HG03460 (cell line): ENCODE measurements around the gene GID4.

Experiments used
- ATAC-seq: cut with Tn5 transposase; IDR thresholded peaks from one replicate; pipeline ENCODE4 v1.9.1; 2021; ENCODE audit not compliant: unreplicated experiment

GID4 gene

GRCh38 chr17:18015593-18015992 is 23.6 kb upstream of the GID4 start:
- no peak for ATAC-seq

- ATAC-seq: no peak
These were observed 22.8 kb upstream of the GID4 start for GRCh38 chr17:18016426-18016825.

- no peak for ATAC-seq
These were observed 21.2 kb upstream of the GID4 start for GRCh38 chr17:18017958-18018357.

DNA sequence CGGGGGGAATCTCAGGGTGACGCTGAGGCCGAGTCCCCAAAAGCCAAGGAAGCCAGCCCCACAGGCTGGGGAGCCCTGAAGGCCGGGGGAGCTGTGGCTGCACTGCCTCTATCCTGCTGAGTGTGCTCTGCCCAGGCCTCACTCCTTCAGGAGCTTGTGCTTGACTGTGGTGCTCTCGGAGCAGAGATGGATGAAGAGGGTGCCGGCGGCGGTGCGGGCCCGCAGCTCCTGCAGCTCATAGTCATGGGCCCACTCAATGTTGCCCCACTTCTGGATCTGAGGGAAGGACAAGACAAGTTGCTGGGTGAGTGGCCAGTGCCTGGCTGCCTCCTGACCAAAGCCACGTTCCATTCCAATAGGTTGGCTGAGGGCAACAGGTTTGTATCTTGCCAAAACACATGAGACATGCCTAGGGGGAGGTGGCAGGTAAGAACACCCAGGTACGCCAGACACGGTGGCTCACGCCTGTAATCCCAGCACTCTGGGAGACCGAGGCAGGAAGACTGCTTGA is 20.7 kb upstream of the GID4 start:
- no peak for ATAC-seq

DNA sequence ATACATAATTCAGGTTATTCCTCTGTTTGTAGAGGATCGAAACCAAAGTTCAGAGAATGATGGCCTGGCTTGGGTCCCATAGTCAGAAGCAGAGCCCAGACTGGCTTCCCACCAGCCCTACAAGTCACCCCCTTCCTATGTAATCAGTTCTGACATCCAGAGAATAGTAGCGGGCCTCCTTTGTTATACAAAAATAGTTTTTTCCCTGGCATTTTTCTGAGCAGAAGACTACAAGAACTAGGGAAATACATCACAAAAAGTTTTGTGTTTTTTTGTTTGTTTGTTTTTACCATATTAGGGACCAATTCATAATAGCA is 19.4 kb upstream of the GID4 start:
- ATAC-seq: no peak

DNA sequence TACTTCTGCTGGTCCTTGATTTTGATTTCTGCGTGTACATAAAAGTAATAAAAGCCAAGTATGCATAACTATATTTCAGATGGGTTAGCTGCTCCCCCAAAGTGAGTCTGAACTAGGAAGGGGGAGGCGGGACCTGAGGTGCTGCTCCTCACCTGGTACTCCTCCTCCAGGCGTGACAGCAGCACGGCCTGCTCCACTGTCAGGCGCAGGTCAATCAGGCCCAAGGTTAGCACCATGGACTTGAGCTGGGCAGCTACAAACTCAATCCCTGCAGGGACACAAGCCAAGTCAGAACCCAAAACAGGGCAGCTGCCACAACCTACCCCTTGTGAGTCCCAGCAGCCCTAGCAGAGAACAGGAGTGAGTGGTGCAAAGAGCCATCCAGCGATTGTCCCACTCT is 18.2 kb upstream of the GID4 start:
- ATAC-seq: no peak

DNA sequence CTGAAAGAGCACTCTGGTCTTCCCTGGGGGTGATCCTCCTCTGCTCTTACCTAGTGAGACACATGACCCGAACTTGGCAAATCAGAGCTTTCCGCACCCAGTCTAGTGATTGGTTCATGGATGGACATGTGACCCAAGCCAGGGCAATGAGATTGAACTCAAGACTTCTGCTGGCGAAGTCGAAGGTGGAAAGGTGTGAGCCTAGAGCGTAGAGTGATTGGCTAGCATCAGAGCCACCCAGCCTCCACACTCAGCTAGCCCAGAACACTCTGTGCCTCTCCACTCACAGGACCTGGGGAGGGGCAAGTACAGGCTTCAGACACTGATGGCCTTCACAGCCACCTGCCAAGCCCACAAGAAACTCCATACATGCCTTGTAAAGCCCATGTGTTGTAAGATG is 17.8 kb upstream of the GID4 start:
- no peak for ATAC-seq

GRCh38 chr17:18025241-18025944 is 13.8 kb upstream of the GID4 start:
- peak; percentile 62 for ATAC-seq

- ATAC-seq: peak; percentile 17
These were observed 13.0 kb upstream of the GID4 start for GRCh38 chr17:18025945-18026776.

GRCh38 chr17:18027280-18027679 is 11.9 kb upstream of the GID4 start:
- ATAC-seq: no peak

DNA sequence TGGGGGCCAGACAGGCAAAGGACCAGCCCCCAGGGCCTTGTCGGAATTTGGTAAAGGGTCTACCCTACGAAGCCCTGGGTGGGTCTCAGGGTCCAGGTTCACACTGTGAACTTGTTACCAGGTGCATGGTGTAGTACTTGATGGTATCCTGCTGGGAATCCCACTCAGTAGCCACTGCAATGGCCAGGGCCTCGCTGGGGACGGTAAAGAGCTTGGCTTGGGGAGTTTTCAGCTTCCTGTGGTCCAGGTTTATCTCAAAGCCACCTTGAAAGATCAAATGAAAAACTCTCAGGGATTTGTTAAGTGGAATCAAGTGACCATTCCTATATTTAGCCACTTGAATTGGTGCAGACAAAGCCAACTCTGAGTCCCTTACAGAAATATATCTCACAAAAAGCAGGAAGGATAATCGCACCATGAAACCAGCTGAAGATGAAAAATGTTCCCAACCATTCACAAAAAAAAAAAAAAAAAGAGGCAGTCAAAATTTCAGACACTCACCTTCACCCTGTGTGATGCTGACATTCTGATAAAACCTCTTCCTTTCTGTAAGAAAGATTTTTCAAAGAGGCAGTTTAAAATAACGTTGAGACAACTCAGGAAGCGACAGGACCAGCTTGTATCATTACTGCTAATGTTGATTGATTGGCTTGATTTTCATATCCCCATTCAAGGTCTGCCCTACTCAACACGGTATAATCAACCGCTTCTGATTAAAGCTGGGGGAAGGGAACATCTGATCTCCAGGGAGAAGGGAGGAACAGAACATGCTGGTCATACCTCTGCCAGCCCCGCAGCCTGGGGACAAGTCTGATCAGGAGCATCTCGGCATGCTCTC is 10.9 kb upstream of the GID4 start:
- ATAC-seq: no peak

DNA sequence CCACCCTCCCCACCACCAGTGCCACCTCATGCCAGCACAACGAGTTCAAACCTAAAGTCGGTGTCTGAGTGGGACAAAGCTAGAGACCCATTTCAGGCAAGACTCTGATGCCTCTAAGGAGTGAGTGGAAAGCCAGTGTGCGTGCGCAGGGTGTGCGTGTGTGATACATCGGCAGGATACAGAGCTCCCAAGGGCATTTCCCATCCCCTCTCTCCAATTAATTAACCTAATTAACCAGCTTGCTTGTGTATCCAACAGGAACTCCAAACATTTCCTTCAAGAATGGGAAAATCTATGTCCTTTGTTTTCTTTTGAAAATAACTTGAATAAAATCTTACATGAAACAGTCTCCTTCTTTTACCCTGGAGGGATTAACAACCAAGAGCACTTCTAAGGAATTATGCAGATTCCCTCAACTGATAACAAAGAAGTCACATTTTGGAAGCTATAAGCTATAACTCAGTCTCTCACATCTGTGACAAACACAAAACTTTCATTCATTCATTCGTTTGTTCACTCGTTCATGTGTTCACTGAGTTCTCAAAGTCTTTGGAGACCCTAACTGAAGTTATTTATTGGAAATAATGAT is 10.2 kb upstream of the GID4 start:
- no peak for ATAC-seq

GRCh38 chr17:18031955-18032354 is 7.3 kb upstream of the GID4 start:
- ATAC-seq: no peak

- ATAC-seq: no peak
These were observed 5.6 kb upstream of the GID4 start for GRCh38 chr17:18033442-18034099.

DNA sequence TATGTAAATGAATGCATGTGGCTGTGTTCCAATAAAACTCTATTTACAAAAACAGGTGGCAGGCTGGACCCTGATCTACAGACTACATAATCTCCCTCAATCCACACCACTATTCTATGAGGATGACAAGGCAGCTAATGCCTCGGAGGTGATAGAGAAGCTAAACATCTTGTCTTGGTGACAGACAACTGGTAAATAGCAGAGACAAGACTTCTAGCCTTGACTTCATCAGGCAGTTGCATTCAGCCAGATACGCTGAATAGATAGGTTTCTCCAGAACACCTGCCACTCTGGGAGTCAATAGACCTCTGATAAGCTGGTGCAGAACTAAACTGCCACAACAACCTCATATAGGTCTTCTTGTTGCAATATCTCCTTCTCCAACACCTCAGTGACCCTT is 3.5 kb upstream of the GID4 start:
- ATAC-seq: no peak

DNA sequence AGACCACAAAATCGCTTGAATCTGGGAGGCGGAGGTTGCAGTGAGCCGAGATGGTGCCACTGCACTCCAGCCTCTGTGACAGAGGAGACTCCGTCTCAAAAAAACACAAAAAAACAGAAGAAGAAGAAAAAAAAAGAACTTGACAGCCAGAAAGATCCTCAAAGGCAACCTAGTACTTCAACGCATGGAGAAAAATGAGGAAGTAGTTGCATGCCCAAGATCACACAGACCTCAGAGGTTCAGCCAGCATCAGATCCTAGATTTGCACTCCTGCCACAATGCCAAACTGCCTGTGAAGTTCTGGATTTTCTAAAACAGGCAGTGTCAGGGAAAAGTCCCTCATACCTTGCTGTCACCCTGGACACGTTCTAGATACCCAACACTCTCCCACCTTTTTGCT is 1.7 kb upstream of the GID4 start:
- ATAC-seq: no peak

DNA sequence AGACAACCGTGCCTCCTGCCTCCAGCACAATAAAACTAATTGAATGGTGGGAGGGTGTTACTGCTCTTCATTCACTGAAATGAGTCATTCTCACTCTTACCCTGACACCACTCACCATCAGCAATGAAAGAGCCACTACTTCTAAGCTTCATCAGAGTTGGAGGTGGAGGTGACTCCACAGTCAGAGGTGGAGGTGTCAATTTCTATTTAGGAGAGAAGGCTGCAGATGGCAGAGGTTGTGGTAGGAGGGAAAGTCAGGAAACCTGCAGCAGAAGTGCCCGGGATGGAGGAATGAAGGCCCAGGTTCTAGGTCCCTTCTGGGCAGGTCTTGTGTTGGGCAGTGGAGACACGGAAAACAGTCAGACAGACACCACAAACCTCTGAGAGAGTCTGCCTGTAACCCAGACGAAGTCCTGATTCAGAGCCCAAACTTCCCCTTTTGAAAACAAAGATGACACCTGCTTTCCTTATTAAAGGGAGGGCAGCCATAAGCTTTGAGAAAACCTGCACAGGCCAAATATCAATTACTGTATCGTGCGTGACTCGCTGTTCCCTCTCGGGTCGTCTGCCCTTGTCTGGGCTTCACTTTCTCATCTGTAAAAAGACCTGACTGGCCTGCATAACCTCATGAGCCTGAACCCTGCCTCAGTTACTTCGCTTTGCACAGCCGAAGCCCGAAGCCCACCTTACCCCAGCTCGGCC is 908 bp upstream of the GID4 start:
- no peak for ATAC-seq

DNA sequence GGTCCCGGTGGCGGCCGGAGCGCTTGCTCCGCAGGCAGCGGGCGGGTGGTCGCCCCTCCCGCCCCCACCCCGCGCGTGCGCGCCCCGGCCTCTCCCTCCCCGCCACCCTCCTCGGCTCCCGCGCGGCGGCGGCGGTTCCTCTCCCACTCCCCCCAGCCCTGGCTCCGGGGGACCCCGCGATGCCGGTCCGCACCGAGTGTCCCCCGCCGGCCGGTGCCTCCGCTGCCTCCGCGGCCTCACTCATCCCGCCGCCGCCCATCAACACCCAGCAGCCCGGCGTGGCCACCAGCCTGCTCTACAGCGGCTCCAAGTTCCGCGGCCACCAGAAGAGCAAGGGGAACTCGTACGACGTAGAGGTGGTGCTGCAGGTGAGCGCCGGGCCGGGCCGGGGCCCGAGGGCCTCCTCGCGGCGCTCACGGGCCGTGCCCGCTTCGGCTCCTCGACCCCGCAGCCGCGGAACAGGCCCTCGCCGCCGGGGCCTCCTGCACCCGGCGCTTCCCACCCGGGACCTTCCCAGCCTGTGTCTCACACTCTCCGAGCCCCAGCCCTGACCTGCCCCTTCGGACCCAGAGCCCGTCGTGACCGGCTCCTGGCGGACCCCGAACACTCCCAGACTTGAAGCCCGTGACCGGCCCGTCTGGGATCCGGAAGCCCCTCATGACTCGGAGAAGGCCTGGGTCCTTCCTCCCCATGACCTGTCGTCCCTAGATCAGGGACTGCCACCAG is 490 bp downstream of the GID4 start:
- peak; percentile 23 for ATAC-seq

DNA sequence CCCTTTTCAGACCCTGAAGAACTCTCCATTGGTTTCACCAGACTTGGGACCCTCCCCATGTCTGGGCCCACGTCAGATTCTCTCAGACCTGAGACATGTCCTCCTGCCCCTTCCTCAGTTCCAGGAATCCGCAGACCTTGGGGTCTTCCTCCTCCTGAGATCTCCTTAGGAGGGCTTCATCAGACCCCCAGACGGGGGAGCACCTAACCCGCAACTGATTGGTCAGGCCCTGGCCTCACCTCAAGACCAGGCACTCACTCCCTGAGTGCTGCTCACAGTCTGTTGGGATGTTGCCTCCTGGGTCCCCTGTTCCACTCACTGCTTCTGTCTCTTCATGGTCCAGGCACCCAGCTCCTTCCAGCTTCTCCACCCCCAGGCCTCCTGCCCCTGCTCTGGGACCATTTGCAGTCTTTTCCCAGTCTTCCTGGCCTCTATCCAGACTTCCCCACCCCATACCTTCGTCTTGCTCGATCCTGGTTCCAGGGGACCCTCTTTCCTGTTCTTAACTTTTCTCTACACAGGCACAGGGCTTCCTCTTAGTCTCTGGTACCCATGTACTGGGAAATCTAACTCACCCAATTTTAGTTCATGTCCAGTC is 1.2 kb downstream of the GID4 start:
- no peak for ATAC-seq
